Astrocyte of the cerebellum (primary cell): ENCODE results near the gene TCP11.

Experiments
- DNase-seq: peaks from one replicate; pipeline ENCODE4 v3.0.0-alpha.2; 2011; ENCODE audit warnings: low read depth
- H3K4me3 ChIP-seq: 2 replicates; pipeline ENCODE4 v1.5.1; 2011; ENCODE audit warnings: mild to moderate bottlenecking, low read depth, low read length, moderate library complexity
- in situ Hi-C: cut with HindIII; loops from 2 replicates; pipeline ENCODE4 v1.10.0; 2017; ENCODE audit warnings: low sequenced_read_pairs
- TF ChIP-seq, protein P1 (sequence below): IDR thresholded peaks from 2 replicates; pipeline ENCODE4 v1.5.1; 2012; ENCODE audit warnings: low read length, low read depth, moderate library complexity, mild to moderate bottlenecking; ENCODE audit errors: missing control alignments

Gene TCP11

GRCh38 chr6:35092362-35093117 is 48.6 kb downstream of the TCP11 start:
- H3K4me3 ChIP-seq: no peak overlapping the region
- in situ Hi-C loops: no loop called here
- TF ChIP-seq, protein P1, sequence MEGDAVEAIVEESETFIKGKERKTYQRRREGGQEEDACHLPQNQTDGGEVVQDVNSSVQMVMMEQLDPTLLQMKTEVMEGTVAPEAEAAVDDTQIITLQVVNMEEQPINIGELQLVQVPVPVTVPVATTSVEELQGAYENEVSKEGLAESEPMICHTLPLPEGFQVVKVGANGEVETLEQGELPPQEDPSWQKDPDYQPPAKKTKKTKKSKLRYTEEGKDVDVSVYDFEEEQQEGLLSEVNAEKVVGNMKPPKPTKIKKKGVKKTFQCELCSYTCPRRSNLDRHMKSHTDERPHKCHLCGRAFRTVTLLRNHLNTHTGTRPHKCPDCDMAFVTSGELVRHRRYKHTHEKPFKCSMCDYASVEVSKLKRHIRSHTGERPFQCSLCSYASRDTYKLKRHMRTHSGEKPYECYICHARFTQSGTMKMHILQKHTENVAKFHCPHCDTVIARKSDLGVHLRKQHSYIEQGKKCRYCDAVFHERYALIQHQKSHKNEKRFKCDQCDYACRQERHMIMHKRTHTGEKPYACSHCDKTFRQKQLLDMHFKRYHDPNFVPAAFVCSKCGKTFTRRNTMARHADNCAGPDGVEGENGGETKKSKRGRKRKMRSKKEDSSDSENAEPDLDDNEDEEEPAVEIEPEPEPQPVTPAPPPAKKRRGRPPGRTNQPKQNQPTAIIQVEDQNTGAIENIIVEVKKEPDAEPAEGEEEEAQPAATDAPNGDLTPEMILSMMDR: no peak
- peak; percentile 36 for DNase-seq

- in situ Hi-C loops: no loop called here
- TF ChIP-seq, protein P1: no peak
- DNase-seq: no peak
- no peak overlapping the region for H3K4me3 ChIP-seq
Measured at GRCh38 chr6:35091346-35092083, 49.6 kb downstream of the TCP11 start.

DNA sequence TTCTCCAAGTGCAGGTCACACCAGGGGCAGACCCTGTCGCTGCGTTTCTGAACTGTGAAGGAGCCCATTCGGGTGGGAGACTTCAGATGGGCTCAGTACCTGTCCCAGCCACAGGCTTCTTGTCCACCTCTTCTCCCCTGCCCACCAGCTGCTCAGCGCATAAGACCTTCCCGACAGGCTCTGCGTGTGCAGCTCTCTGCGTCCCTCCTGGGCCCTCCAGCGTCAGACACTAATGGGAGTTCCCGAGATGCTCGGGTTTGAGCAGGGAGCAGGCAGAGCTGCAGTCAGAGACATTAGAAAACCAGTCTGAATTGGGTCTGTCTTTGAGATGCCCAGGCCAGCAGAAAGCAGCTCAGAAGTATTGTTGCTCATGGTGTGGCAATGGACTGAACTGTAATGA is 50.4 kb downstream of the TCP11 start:
- no peak for DNase-seq
- H3K4me3 ChIP-seq: no peak overlapping the region
- in situ Hi-C loops: no loop called here
- TF ChIP-seq, protein P1: no peak

DNA sequence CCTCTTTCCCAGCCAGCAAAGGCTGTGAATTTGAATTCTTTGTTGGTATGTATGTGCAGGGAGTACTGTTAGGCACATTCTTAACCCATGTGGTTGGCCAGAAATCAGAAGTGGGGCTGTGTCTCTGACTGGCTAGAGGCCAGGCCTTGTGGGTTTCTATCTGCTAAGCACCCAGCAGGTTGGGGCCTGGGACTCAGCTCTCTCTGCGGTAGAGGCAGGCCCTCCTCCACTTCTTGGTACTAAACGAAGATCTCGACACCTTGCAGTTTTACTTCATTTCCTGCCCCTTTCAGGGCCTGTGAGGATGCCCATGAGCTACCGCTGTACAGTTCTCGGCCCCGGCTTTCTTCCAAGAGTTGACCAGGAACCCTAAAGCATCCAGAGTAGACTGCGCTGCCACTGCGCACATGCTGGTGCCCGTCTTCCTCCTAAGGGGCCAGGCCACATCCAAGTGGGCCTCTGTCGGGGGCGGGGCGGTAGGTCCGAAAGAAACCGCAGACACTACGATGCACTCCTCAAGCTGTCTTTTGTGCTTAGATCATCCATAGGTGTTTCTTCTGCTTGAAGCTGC is 51.1 kb downstream of the TCP11 start:
- in situ Hi-C loops: no loop called here
- no peak overlapping the region for H3K4me3 ChIP-seq
- TF ChIP-seq, protein P1: no peak
- DNase-seq: peak; percentile 94

- no peak for DNase-seq
- no peak overlapping the region for H3K4me3 ChIP-seq
- in situ Hi-C loops: no loop called here
- TF ChIP-seq, protein P1: no peak
Measured at GRCh38 chr6:35089216-35089934, 51.8 kb downstream of the TCP11 start.

- TF ChIP-seq, protein P1: no peak
- H3K4me3 ChIP-seq: no peak overlapping the region
- DNase-seq: no peak
- in situ Hi-C loops: no loop called here
Measured at GRCh38 chr6:35088281-35089215, 52.6 kb downstream of the TCP11 start.
